Stomach smooth muscle (tissue), 2 donors: Measurements from ENCODE around the gene NBPF8.
"Not testable (repeated sequence)": the region's sequence is repeated elsewhere in the genome, so short reads cannot be mapped to it uniquely, and the experiment has no call there.

ENCODE experiments used
- H3K27ac ChIP-seq: one replicate; pipeline ENCODE4 v1.7.0; 2013; ENCODE audit warnings: mild to moderate bottlenecking, low read length, inconsistent platforms
- H3K27me3 ChIP-seq, 2 donors: one replicate each; pipeline ENCODE4 v1.7.0; 2013; ENCODE audit warnings: low read length in 2 of 2; ENCODE audit not compliant: insufficient read depth in 2 of 2, control insufficient read depth in 1 of 2
- H3K36me3 ChIP-seq, 2 donors: one replicate each; pipeline ENCODE4 v1.7.0; 2013; ENCODE audit warnings: low read length in 2 of 2; ENCODE audit not compliant: control insufficient read depth in 2 of 2, insufficient read depth in 2 of 2
- H3K4me1 ChIP-seq: one replicate; pipeline ENCODE4 v1.7.0; 2013; ENCODE audit warnings: low read length; ENCODE audit not compliant: control insufficient read depth, insufficient read depth
- H3K4me3 ChIP-seq, 2 donors: one replicate each; pipeline ENCODE4 v1.7.0; 2013; ENCODE audit warnings: low read length in 2 of 2
- H3K9ac ChIP-seq, 2 donors: one replicate each; pipeline ENCODE4 v1.7.0; 2013; ENCODE audit warnings: low read length in 2 of 2, mild to moderate bottlenecking in 1 of 2
- H3K9me3 ChIP-seq, 2 donors: one replicate each; pipeline ENCODE4 v1.7.0; 2013; ENCODE audit warnings: low read length in 2 of 2; ENCODE audit not compliant: control insufficient read depth in 2 of 2
- donor health status: healthy.
- donor health status: Pancreatic carcinoma.

The NBPF8 gene

GRCh38 chr1:120433831-120434230, 19.0 kb downstream of the NBPF8 start:
- not testable (repeated sequence) for H3K9me3 ChIP-seq, H3K36me3 ChIP-seq, H3K4me1 ChIP-seq, H3K27ac ChIP-seq, H3K27me3 ChIP-seq, H3K9ac ChIP-seq, H3K4me3 ChIP-seq

DNA sequence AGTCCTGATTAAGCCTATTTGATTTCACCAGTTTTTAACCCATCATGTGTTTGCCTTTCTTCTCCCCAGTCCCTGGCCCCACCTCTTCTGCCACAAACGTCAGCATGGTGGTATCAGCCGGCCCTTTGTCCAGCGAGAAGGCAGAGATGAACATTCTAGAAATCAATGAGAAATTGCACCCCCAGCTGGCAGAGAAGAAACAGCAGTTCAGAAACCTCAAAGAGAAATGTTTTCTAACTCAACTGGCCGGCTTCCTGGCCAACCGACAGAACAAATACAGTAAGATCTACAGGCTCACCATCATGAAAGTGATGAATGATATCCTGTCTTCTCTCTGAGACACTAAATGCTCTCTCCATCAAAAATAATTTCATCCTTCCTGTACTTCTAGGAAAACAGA, 34.3 kb downstream of the NBPF8 start:
- not testable (repeated sequence) for H3K9me3 ChIP-seq, H3K27me3 ChIP-seq, H3K27ac ChIP-seq, H3K4me3 ChIP-seq, H3K9ac ChIP-seq, H3K4me1 ChIP-seq, H3K36me3 ChIP-seq
